ENCODE measurements around the gene SMCHD1.

DNA sequence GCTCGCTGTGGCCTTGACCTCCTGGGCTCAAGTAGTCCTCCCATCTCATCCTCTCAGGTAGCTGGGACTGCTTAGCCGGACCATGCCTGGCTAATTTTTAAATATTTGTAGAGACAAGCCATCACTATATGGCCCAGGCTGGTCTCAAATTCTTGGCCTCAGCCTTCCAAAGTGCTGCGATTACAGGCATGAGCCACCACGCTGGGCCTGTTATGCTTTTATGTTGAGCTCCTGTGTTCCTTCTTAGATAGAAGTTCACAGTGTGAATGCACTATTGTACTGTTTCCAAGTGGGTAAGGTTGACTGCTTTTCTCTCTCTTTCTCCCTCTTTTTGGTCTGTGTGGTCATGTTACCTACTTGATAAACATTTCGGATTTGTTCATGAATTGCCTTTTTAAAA, 61.9 kb downstream of the SMCHD1 start:
- TF ChIP-seq, protein P1, sequence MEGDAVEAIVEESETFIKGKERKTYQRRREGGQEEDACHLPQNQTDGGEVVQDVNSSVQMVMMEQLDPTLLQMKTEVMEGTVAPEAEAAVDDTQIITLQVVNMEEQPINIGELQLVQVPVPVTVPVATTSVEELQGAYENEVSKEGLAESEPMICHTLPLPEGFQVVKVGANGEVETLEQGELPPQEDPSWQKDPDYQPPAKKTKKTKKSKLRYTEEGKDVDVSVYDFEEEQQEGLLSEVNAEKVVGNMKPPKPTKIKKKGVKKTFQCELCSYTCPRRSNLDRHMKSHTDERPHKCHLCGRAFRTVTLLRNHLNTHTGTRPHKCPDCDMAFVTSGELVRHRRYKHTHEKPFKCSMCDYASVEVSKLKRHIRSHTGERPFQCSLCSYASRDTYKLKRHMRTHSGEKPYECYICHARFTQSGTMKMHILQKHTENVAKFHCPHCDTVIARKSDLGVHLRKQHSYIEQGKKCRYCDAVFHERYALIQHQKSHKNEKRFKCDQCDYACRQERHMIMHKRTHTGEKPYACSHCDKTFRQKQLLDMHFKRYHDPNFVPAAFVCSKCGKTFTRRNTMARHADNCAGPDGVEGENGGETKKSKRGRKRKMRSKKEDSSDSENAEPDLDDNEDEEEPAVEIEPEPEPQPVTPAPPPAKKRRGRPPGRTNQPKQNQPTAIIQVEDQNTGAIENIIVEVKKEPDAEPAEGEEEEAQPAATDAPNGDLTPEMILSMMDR (IDR thresholded peaks at IDR 0.05) = no peak
- no peak for TF ChIP-seq POLR2A (IDR thresholded peaks at IDR 0.05)

Data from esophagus squamous epithelium (tissue), 4 donors.